Stimulated activated CD8-positive, alpha-beta memory T cell treated with anti-CD3 and anti-CD28 coated beads, Interleukin-7, amount 100 ng/mL, for 4 hours (primary cell): ENCODE measurements around the gene TECTB.

Experiments used
- DNase-seq, 2 donors: peaks; one replicate each; pipeline ENCODE4 v3.0.0-alpha.2; 2020; ENCODE audit warnings: low read depth in 2 of 2

The TECTB gene

DNA sequence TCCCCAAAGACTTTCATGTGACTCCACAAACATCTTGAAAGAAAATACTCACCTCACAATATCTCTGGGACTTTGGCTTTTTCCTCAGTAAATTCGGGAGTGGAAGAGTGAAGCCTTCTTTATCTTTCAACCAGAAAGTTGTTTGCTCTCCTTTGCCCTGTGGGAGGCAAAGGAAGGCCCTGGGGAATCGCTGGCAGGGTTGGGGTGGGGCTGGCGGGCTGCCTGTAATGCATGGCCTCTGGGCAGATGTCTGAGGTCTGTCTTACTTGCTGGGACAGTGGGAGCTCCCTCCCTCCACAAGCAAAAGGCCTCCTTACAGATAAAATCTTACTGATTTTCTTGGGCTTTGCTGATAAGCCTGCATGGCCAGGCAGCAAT, 24.9 kb downstream of the TECTB start:
- no peak for DNase-seq

DNA sequence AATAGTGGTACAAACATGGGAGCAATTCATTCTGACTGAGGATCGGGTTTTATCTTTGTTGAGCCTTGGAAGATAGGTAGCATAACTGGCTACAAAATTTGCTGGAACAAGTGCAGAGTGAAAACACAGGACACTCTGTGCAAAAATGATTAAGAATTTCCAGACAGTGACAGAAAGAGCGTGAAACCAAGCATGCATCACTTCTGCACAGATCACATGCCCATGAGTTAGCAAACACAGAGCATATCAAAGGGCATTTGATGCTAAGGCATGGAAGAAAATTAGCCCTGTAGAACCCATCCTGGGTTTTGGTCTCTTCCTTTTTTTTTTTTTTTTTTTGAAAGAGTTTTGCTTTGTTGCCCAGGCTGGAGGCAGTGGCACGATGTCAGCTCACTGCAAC, 28.3 kb downstream of the TECTB start:
- DNase-seq = no peak

DNA sequence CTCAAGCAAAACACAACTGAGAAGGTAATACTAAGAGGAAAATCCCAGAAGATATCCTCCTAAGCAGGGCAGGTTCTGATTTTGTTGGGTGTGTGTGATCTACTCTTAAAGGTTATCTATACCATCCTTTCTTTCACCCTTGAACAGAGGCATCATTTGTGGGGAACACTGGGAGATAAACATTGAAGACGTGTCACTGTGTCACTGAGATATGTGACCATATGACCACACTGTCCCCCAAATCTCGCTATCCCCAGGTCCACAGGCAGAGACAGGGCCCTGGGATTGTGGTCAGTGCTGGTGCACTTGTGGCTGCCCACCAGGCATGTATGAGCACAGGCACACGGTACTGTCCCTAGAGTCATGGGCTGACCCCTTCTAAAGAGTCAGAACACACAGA, 30.0 kb downstream of the TECTB start:
- DNase-seq = no peak

DNA sequence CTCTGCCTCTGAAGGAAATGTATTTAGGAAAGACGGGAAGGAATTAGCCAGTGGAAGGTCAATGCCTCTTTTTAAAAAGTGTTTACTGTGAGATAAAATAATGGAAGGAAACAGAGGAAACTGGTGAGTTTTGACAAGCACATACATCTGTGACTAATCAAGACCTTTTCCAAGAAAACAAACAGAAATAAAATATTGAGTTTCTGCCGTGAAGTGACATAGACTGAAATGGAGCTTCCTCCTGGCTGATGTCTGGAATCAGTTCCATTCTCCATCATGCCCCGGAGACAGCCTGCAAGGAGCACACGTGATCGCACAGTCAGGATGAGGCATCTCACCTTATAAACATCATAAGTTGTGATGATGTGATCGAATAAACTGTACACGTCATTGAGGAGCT, 30.7 kb downstream of the TECTB start:
- no peak for DNase-seq

DNA sequence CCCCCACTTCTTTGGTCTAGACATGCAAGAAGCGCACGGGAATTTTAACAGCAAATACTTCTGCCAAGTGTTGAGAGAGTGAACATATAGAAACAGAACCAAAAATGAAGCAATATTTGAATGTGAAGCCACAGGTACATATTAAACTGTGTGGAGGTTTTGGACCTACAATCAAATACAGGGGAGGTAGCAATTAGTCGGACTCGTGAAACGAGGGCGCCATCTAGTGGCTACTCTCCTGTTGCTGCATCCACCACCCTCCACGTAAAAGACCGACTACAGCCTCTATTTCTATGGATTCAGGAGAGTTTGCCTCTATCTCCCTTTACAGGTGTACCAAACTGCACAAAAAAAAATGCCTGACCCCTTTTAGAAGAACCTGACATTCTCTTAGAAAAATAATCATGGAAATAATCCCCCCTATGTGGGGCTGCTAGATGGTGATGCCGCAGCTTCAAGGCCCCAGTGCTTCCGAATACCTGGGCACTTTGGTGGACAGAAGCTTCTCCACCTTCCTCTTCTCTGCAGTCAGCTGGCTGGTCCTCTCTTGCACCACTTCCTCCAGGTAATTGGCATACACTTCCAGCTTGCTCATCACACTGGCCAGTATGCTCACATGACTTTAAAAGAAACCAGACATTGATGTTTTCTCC, 31.7 kb downstream of the TECTB start:
- peak; percentile 41 to 49 for DNase-seq

DNA sequence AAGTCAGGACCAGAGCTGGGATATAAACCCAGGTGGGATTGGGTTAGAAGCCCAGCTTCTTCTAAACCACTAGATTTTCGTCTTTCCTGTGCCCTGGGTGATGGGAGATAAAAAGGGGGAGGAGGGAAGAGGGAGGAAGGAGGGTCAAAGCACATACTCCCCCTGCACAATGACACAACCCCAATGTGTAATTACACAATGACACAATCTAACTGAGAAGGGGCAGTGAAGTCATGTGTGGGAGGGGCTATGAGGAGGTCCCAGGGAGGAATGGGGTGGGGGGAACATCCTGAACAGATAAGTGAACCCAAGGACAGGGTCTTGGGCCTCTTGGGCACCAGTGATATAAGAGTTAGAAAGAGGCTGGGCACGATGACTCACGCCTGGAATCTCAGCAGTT, 44.5 kb downstream of the TECTB start:
- no peak for DNase-seq

DNA sequence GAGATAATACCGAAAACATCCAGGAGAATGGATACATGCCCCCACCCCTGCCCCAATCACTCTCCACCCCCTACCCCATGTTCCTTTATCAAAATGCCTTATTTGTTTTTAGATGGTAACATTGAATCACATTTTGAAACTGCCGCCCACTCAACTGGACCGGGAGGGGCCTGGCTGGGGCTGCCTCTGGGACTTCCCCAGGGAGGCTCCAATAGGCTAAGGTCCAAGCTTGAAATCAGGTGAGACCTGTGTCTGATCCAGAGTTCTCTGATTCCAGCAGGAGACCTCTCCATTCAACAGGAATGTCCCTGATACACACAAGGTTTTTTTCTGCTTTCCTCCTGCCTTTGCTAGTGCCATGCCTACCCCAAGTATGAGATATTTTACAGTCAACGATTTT, 47.0 kb downstream of the TECTB start:
- no peak for DNase-seq

DNA sequence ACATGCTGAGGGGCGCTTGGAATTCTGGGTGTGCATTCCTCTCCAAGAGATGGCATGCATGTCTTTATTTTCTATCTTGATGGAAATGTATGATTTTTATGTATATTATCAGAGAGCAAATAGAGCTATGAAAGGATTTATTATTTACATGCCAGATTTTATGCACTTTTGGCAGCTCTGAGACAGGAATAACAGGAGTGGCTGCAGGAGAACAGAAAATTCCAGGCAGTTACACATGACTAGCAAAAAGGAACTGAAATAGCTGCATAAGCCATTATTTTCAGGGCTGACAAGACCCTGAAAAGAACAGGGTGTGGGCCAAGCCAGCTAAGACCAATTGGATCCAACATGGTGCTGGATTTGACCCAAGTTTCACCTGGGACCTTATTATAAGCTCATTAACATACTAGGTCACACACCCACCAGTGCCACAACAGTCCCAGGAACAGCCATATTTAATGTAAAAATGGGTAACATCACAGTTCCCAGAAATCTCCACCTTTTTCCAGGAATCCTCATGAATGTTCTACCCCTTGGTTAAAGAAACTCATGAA, 47.5 kb downstream of the TECTB start:
- no peak for DNase-seq

DNA sequence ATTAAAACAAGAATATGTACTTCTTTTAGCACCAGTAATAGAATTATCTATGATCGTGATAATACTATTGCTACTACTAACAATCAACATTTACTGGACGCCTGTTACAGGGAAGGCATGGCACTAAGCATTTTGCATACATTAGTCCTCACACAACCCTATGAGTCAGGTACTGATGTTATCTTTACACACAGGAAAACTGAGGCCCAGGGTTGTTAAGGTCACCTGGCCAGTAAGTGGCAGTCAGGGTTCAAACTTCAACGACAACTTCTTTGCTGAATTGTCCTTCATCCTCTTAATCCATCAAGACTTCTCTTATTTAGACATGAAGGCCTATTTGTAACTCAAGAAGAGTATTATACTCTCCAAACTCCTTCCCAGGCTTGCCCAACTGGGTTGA, 48.8 kb downstream of the TECTB start:
- no peak for DNase-seq

DNA sequence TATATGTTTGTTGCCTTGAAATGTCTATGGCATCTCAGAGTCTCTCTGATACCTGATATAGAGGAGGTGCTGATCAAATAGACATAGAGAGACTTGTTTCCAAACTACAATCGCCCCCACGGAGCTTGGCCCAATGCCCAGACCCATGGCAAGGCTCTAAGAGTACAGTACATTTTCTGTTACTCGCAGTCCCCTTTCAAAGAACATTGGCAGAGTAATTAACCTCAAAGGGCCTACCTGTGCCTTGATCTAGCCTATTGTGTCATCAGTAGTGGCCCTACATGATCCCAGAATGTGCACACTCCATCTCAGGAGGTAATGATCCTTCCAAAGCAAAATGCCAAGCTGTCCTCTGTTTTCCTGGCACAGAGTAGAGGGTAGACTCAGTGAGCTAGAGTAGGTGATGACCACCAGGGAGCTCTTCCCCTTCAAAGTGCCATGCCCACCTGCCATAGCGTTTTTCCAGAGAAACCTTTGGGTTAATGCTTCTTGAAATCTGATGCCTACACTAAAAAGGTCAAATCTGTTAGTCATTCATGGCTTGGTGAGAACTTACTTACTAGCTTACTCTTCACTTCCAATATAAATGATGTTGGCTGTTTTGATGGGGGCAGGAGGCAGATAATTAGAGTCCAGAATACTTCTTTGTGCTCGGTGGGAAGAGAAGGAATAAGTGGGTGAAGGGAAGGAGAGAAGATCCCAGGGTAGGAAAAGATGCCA, 49.5 kb downstream of the TECTB start:
- no peak for DNase-seq

DNA sequence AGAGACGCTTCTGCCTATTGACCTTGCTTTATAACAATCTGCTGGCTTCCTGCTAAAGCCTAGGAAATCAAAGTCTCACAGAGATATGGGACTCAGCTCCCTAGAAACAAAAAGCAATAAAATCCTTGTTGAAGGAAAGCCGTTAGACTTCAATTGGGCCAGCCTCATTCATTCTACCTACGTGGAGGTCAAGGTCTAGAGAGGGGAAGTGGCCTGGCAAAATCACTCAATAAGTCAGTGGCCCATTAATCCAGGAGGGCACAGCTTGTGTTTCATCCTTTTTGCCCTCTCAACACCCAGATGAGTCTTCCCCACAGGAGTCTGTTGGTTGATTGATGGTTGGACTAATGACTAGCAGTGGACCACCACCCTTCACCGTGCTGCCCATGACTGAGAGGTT, 50.3 kb downstream of the TECTB start:
- no peak for DNase-seq

DNA sequence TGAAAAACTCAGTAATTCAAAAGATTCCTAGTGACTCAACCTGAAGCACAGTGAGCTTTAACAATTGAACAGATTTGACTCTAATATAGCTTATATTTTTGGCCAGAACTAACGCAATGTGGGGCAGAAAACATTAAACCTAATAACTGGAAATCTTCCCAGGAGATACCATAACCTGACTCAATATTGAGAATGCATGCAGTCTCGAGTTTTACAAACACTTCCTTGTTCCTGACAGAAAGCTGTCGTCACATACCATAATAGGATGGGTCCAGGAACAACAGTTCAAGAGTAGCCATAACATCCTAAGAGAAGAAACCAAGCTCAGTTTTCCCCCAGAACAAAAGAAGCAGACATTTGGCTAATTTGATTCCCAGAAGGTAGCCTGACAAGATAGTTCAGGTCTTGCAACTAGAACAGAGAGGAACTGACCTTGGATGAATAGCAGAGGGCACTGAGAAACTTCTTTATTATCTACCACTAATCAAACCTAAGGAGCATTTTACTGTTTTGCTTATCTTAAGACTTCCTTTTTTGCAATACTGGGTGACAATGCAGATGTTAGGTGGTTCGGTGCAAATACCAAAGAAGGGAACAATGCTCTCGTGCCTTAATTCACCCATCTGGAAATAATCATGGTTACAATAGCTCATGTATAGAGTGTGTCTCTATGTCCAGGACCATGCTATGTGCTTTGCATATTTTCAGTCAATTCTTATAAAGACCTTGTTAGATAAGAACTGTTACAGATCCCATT, 52.1 kb downstream of the TECTB start:
- no peak for DNase-seq

DNA sequence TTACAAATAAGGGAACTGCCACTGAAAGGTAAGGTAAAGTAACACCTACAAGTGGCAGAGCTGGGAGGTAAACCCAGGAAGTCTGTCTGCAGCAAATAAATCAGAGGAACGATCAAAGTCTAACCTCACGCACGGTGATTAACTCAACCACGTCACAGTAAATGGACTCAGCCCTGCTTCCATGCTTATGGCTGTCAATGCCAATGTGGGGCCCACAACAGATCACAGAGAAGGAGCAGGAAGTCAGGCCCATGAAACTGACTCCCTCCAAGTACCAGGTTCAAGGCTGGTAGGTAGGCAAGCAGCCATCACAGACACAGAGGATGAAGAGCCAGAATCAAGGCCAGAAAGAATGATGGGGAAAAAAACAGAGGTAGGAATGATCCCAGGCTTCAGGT, 52.7 kb downstream of the TECTB start:
- no peak for DNase-seq

DNA sequence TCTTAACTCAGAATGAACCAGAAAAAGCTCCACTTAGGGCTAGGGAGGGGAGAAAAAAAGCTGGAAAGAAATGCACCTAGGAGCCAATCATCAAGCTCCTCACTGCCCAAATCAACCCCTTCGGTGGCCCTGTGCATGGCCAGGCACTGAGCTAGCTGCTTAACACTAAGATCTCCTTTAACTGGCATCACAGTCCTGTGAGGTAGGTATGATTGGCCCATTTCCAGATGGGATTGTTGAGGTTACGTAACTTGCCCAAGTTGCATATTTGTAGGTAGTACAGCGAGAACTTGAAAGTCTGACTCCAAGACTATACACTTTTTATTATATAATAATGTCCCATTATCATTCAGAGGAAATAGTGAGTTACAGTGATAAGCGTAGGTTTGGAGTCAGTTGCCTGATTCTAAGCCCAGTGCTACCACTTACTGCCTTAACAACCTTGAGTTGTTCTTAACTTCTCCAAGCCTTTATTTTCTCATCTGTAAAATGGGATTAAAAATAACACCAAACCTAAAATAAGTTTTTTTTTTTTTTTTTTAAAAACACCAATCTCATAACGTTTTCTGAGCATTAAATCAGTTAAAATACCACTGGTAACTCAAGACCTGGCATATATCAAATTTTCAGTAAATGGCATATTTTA, 53.5 kb downstream of the TECTB start:
- no peak for DNase-seq

DNA sequence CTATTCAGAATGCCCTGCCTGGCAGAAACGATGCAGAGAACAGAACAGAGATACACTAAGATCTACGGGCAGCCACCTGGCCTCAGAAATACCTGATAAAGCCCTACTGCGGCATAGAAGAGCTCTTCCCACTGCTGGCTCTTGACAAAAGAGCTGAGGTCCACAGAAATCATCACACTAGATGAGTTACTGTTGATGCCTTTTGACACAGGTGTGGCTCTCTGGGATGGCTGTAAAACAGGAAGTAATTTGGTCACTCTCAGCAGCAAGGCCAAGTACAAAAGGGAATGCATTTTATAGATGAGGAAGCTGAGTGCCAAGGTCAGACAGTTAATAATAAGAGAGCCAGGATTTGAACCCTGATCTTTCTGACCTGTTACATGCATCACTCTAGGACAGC, 55.8 kb downstream of the TECTB start:
- DNase-seq = no peak

DNA sequence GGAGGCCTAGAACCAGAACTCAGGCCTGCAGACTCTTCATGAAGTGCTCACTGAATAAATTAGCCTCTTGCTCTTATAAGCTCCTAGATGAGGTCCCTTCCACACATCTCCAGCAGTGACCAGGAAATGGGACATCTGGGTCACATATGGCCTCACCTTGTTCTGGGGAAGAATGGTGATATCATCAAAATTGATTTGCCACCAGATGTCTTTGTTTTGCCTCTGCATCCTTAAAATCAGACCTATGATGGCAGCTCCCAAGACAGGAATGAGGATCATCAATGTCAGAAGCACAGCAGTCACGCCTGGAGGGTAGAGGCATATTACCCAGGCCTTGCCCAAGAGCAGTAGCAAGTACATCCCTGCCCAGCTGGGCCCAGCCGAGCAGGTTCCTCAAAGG, 57.4 kb downstream of the TECTB start:
- DNase-seq = no peak

DNA sequence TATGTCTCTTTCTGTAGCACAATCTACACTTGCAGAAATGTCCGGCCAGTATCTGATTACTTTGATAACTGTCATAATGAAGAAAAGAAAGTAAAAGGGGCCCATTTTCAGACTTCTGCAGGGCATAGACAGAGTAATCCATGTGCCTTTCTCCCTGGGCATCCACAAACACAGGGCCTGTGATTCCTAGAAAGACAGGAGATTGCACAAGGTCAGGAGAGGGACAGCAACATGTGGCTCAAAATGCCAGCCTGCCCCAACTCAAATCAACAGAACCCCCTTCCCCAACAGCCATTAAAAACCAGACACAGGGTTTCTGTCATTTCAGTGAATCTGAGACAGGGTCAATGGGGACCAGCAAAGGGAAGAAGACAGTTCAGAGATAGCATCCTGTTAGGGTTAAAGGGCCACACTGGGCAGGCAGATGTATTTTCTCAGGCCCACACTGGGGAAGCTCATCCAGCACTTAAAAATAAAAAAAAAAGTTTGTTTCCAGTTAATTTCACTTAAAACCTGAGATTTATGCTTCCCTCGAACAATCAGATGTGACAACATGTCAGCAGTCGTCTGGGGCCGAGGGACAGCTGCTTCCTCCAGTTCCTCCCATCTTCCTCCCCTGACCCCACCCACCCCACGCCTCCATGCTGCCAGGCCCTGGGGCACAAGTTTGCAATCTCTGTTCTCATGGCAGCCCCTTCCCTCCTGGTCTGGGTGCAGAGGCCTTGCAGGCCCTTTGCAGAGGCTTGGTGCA, 60.0 kb downstream of the TECTB start:
- no peak for DNase-seq

DNA sequence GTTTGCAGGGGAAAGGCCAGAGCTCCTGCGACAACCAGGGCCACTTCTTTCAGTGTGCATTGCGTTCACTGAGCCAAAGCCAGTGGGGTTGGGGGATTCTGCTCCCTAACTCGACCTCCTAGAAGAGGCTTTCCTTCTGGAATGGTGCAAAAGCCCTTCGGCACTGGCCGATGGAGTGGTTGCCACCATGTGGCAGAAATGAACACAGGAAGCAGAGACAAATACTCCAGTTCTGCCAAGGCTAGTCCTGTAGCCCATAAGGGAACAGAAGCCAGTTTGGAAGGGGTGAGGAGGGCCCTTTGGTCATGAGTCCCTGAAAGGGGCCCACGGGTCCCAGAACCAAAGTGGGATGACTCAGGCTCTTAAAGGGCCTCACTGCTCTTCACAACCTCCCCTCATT, 61.1 kb downstream of the TECTB start:
- no peak for DNase-seq

DNA sequence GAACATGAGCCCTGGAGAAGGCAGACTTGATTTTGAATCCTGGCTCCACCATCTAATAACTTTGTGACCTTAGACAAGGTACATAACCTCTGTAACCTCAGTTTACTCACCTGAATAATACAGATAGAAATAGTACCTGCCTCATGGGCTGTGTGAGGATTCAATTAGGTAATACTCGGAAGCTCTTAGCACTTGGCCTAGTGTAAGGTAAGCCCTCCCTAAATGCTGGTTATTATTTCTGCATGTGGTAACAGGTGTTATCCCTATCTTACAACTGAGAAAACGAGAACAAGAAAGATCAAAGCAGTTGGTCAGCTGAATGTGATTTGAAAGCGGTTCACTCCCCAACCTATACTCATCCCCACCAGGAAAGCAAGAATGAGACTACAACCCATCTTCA, 62.0 kb downstream of the TECTB start:
- DNase-seq = no peak

DNA sequence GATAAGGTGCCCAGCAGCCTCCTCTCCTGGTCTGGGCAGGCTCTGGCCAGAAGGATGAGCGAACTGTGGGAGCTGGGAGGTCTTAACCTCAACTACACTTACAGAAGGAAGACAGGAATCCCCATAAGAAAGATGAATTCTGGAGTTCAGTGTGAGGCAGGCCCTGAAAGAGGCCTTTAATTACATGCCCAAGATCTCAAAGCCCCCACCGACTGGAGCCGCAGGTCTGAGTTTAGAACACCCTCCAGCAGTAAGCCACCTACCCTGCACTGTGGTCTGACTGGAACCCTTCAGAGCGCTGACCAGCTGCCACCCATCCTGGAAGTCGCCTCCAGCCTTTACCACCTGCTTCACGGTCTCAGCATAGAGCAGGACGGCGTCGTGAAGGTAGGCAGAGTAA, 62.5 kb downstream of the TECTB start:
- DNase-seq = no peak

DNA sequence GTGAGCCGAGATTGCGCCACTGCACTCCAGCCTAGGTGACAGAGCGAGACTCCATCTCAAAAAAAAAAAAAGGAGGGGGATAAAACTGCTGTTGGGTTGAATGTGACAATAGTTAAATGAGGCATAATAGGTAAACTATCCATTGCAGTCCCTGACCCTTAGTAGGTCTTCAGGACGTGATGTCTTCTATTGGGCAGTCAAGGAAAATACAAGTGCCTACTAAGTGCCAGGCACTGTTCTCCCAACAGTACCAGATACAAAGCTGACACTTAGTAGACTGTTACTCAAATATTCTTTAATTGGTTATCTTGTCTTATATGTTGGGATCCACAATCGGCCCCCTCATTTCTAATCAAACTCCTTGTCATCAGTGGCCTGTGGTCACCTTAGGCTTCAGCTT, 63.6 kb downstream of the TECTB start:
- no peak for DNase-seq
